Neuron (in vitro differentiated cells): ENCODE results near the gene FOXC1.

ENCODE experiments used
- H2AFZ ChIP-seq: one replicate; pipeline ENCODE4 v1.6.1; 2013; ENCODE audit warnings: low read depth, mild to moderate bottlenecking, inconsistent platforms, low read length, moderate library complexity
- H3K27me3 ChIP-seq: one replicate; pipeline ENCODE4 v1.6.1; 2013; ENCODE audit warnings: low read length; ENCODE audit not compliant: insufficient read depth
- H3K36me3 ChIP-seq: one replicate; pipeline ENCODE4 v1.6.1; 2013; ENCODE audit warnings: low read length; ENCODE audit not compliant: insufficient read depth
- H3K4me1 ChIP-seq: one replicate; pipeline ENCODE4 v1.6.1; 2013; ENCODE audit warnings: low read length; ENCODE audit not compliant: insufficient read depth
- H3K4me3 ChIP-seq: 2 replicates; pipeline ENCODE4 v1.5.1; 2013; ENCODE audit warnings: mild to moderate bottlenecking, low read length, moderate library complexity
- H3K9me3 ChIP-seq: one replicate; pipeline ENCODE4 v1.6.1; 2013; ENCODE audit warnings: low read length

The FOXC1 gene

GRCh38 chr6:1621070-1621701, 11.5 kb downstream of the FOXC1 start:
- Histone ChIP-seq H3K4me3 (no peak overlapping the region), H3K4me1 (peaks cover 3% of the 10 kb centered on the region), H3K36me3 (no peaks in the 10 kb centered on the region), H3K27me3 (peaks cover 97% of the 10 kb centered on the region), H3K9me3 (peaks cover 25% of the 10 kb centered on the region), H2AFZ (no peak overlapping the region)

GRCh38 chr6:1622220-1622850, 12.6 kb downstream of the FOXC1 start:
- Histone ChIP-seq H3K36me3 (no peaks in the 10 kb centered on the region), H3K9me3 (peaks cover 25% of the 10 kb centered on the region), H3K4me3 (no peak overlapping the region), H2AFZ (no peak overlapping the region), H3K4me1 (peaks cover 3% of the 10 kb centered on the region), H3K27me3 (peaks cover 96% of the 10 kb centered on the region)

GRCh38 chr6:1622851-1623768, 13.4 kb downstream of the FOXC1 start:
- Histone ChIP-seq H3K4me1 (peaks cover 3% of the 10 kb centered on the region), H2AFZ (no peak overlapping the region), H3K27me3 (peaks cover 89% of the 10 kb centered on the region), H3K36me3 (no peaks in the 10 kb centered on the region), H3K4me3 (no peak overlapping the region), H3K9me3 (peaks cover 25% of the 10 kb centered on the region)

- H3K9me3 ChIP-seq = peaks cover 19% of the 10 kb centered on the region
- H2AFZ ChIP-seq = no peak overlapping the region
- H3K27me3 ChIP-seq = peaks cover 83% of the 10 kb centered on the region
- no peak overlapping the region for H3K4me3 ChIP-seq
- no peaks in the 10 kb centered on the region for H3K36me3 ChIP-seq
- peaks cover 3% of the 10 kb centered on the region for H3K4me1 ChIP-seq
Observed at GRCh38 chr6:1623769-1624057, 14.0 kb downstream of the FOXC1 start.

- peaks cover 3% of the 10 kb centered on the region for H3K4me1 ChIP-seq
- no peaks in the 10 kb centered on the region for H3K36me3 ChIP-seq
- H3K4me3 ChIP-seq = peak overlapping the region; percentile 20
- peaks cover 19% of the 10 kb centered on the region for H3K9me3 ChIP-seq
- peaks cover 77% of the 10 kb centered on the region for H3K27me3 ChIP-seq
- no peak overlapping the region for H2AFZ ChIP-seq
Observed at GRCh38 chr6:1624058-1624850, 14.5 kb downstream of the FOXC1 start.

GRCh38 chr6:1624851-1625781, 15.4 kb downstream of the FOXC1 start:
- Histone ChIP-seq H3K4me3 (peak overlapping the region; percentile 20), H3K27me3 (peaks cover 71% of the 10 kb centered on the region), H3K4me1 (peaks cover 3% of the 10 kb centered on the region), H3K36me3 (no peaks in the 10 kb centered on the region), H2AFZ (no peak overlapping the region), H3K9me3 (peaks cover 19% of the 10 kb centered on the region)

GRCh38 chr6:1625794-1626435, 16.2 kb downstream of the FOXC1 start:
- Histone ChIP-seq H2AFZ (no peak overlapping the region), H3K36me3 (no peaks in the 10 kb centered on the region), H3K27me3 (peaks cover 63% of the 10 kb centered on the region), H3K4me3 (no peak overlapping the region), H3K4me1 (peaks cover 3% of the 10 kb centered on the region), H3K9me3 (peaks cover 16% of the 10 kb centered on the region)

- Histone ChIP-seq H3K9me3 (peaks cover 12% of the 10 kb centered on the region), H3K27me3 (peaks cover 57% of the 10 kb centered on the region), H3K36me3 (no peaks in the 10 kb centered on the region)
Observed at GRCh38 chr6:1626481-1626880, 16.8 kb downstream of the FOXC1 start.

GRCh38 chr6:1627827-1628560, 18.3 kb downstream of the FOXC1 start:
- Histone ChIP-seq H3K4me3 (no peak overlapping the region), H3K4me1 (peaks cover 3% of the 10 kb centered on the region), H2AFZ (no peak overlapping the region), H3K27me3 (peaks cover 43% of the 10 kb centered on the region), H3K9me3 (peaks cover 12% of the 10 kb centered on the region), H3K36me3 (no peaks in the 10 kb centered on the region)

More at GRCh38 chr6:1626481-1626880, 16.8 kb downstream of the FOXC1 start:
- H3K4me1 ChIP-seq = peaks cover 3% of the 10 kb centered on the region
- H2AFZ ChIP-seq = no peak overlapping the region
- H3K4me3 ChIP-seq = no peak overlapping the region

- H3K27me3 ChIP-seq = peaks cover 30% of the 10 kb centered on the region
- H3K36me3 ChIP-seq = no peaks in the 10 kb centered on the region
- H3K4me3 ChIP-seq = no peak overlapping the region
- H3K9me3 ChIP-seq = peaks cover 10% of the 10 kb centered on the region
- H2AFZ ChIP-seq = no peak overlapping the region
- no peaks in the 10 kb centered on the region for H3K4me1 ChIP-seq
Observed at GRCh38 chr6:1629316-1629715, 19.6 kb downstream of the FOXC1 start.

GRCh38 chr6:1630212-1630770, 20.6 kb downstream of the FOXC1 start:
- H3K9me3 ChIP-seq = peaks cover 4% of the 10 kb centered on the region
- no peak overlapping the region for H3K4me3 ChIP-seq
- H3K27me3 ChIP-seq = peaks cover 20% of the 10 kb centered on the region

More at GRCh38 chr6:1630212-1630770, 20.6 kb downstream of the FOXC1 start:
- Histone ChIP-seq H2AFZ (no peak overlapping the region), H3K4me1 (no peaks in the 10 kb centered on the region), H3K36me3 (no peaks in the 10 kb centered on the region)
